HCT116 (cell line): ENCODE results near the gene NELL1.

Experiments
- CTCF ChIP-seq, 3 experiments: fragments of 200-600 bp in 1 of 3; sonication (generic) in 1 of 3; IDR thresholded peaks in 2 of 3; conservative IDR thresholded peaks in 1 of 3; 2 replicates each; pipeline ENCODE4 v1.5.1; 2012 to 2017; ENCODE audit warnings: low read depth in 2 of 3, low read length in 2 of 3, antibody characterized with exemption in 1 of 3, borderline replicate concordance in 1 of 3, control low read depth in 1 of 3, mild to moderate bottlenecking in 1 of 3, mixed read lengths in 1 of 3, mixed run types in 1 of 3, moderate library complexity in 1 of 3; ENCODE audit not compliant: insufficient read depth in 1 of 3
- EZH2 ChIP-seq: fragments of 200-600 bp; sonication (generic); IDR thresholded peaks from 2 replicates; pipeline ENCODE4 v1.6.1; 2017; ENCODE audit warnings: antibody characterized with exemption, mixed run types

GRCh38 chr11:21501245-21501644 lies 831.9 kb downstream of the NELL1 start:
- TF ChIP-seq EZH2 = no peak
- TF ChIP-seq CTCF (IDR thresholded peaks at IDR 0.05 in 2 of 3, conservative IDR thresholded peaks at IDR 0.05 in 1 of 3; ENCODE audit: borderline replicate concordance in 1 of 3, insufficient read depth in 1 of 3, low read depth in 2 of 3, low read length in 2 of 3) = no peak
